Activated CD8-positive, alpha-beta T cell treated with anti-CD3 and anti-CD28 coated beads for 36 hours (primary cell): ENCODE results near the gene SOX13. TPM values are rescaled to one million over a fixed set of nuclear protein-coding genes. Genes with fewer than 3 reads are reported as not detected.

Experiments used
- ATAC-seq: fragments of 200-7000 bp; cut with Tn5 transposase; one replicate; pipeline ENCODE4 v1.10.0; 2021; ENCODE audit warnings: mild to moderate bottlenecking, moderate library complexity
- CTCF ChIA-PET: fragments of 350-600 bp; sonication (Branson Sonifier 250); formaldehyde crosslinking; loops from one replicate; lab custom pipeline; 2021; ENCODE audit warnings: antibody characterized with exemption; lab: Charles Lee
- POLR2A ChIA-PET: fragments of 350-600 bp; sonication (Branson Sonifier 250); formaldehyde crosslinking; loops from one replicate; lab custom pipeline; 2021; ENCODE audit warnings: antibody characterized with exemption; lab: Charles Lee
- DNase-seq: peaks from one replicate; pipeline ENCODE4 v3.0.0-alpha.2; 2020
- H3K27ac Mint-ChIP-seq: one replicate; pipeline ENCODE4 v1.8.0; 2021; ENCODE audit warnings: mild to moderate bottlenecking, mixed read lengths
- H3K27me3 Mint-ChIP-seq: one replicate; pipeline ENCODE4 v1.8.0; 2021; ENCODE audit warnings: mixed read lengths
- H3K36me3 Mint-ChIP-seq: one replicate; pipeline ENCODE4 v1.8.0; 2021; ENCODE audit warnings: low read depth, mixed read lengths
- H3K4me1 Mint-ChIP-seq: one replicate; pipeline ENCODE4 v1.8.0; 2021; ENCODE audit warnings: low read depth, mixed read lengths
- H3K4me3 Mint-ChIP-seq: one replicate; pipeline ENCODE4 v1.8.0; 2021; ENCODE audit warnings: mild to moderate bottlenecking, moderate library complexity, mixed read lengths
- H3K9me3 Mint-ChIP-seq: one replicate; pipeline ENCODE4 v1.8.0; 2021; ENCODE audit warnings: mixed read lengths
- intact Hi-C: fragments of 100-400 bp; cut with micrococcal nuclease; formaldehyde crosslinking; loops from one replicate; pipeline ENCODE4 v1.10.0; 2022
- total RNA-seq, 2 experiments: library from RNA; stranded (reverse); gene quantifications; one replicate each; pipeline ENCODE4 v1.2.3, GENCODE V29; 2021
- TF ChIP-seq, protein P1 (sequence below): fragments of 200-600 bp; IDR thresholded peaks from one replicate; pipeline ENCODE4 v1.8.0; 2022; ENCODE audit warnings: antibody characterized with exemption, mild to moderate bottlenecking

The SOX13 gene
- total RNA-seq, 2 experiments from 2014 or later = 1.6 to 1.7 TPM

DNA sequence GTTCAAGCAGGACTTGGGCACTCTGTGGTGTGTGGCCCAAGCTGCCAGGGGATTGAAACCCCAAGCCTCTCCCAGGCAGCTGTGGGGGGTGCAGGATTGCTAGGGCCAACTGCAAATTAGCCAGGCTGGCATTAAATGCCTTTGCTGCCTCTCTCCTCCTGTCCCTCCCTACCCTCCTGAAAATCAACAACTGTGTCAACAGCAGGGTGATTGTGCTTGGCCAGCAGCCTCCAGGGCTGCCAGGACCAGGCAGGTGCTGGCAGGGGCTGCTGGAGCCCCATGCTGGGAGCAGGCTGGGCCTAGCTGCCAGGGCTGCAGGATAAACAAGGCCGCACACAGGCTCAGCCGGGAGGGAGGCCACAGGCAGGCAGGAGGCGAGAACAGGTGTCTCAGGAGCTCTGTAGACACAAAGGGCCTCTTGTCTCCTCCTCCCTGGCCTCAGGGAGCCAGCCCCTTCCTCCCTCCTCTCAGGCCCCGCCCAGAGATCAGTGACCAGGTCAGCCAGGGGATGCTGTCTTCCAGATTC, 11.4 kb downstream of the SOX13 start:
- POLR2A ChIA-PET = no interaction called here
- ATAC-seq = no peak
- Mint-ChIP-seq H3K4me3 (no peak overlapping the region), H3K9me3 (no peaks in the 10 kb centered on the region), H3K36me3 (no peaks in the 10 kb centered on the region), H3K4me1 (no peaks in the 10 kb centered on the region), H3K27ac (no peak overlapping the region), H3K27me3 (peaks cover 2% of the 10 kb centered on the region)
- intact Hi-C loops = no loop called here
- CTCF ChIA-PET = no interaction called here
- TF ChIP-seq, protein P1, sequence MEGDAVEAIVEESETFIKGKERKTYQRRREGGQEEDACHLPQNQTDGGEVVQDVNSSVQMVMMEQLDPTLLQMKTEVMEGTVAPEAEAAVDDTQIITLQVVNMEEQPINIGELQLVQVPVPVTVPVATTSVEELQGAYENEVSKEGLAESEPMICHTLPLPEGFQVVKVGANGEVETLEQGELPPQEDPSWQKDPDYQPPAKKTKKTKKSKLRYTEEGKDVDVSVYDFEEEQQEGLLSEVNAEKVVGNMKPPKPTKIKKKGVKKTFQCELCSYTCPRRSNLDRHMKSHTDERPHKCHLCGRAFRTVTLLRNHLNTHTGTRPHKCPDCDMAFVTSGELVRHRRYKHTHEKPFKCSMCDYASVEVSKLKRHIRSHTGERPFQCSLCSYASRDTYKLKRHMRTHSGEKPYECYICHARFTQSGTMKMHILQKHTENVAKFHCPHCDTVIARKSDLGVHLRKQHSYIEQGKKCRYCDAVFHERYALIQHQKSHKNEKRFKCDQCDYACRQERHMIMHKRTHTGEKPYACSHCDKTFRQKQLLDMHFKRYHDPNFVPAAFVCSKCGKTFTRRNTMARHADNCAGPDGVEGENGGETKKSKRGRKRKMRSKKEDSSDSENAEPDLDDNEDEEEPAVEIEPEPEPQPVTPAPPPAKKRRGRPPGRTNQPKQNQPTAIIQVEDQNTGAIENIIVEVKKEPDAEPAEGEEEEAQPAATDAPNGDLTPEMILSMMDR = no peak
- DNase-seq = no peak

DNA sequence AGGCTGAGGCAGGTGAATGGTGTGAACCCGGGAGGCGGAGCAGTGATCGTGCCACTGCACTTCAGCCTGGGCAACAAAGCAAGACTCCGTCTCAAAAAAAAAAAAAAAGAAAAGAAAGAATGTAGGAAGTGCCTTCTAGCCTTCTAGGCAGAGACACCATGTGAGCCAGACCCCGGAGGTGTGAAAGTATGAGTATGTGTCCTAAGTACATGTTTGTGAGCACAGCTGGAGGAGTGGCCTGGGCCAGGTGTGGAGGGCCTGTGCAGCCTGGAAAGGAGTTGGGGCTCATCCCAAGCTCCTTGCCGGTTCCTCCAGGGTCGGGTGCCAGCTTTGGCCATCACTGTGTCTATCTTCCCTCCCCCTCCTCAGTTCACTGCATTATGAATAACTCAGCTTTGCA, 13.0 kb downstream of the SOX13 start:
- no peaks in the 10 kb centered on the region for H3K9me3 Mint-ChIP-seq
- no peak overlapping the region for H3K4me3 Mint-ChIP-seq
- TF ChIP-seq, protein P1 = no peak
- H3K4me1 Mint-ChIP-seq = no peaks in the 10 kb centered on the region
- H3K27me3 Mint-ChIP-seq = no peaks in the 10 kb centered on the region
- POLR2A ChIA-PET = no interaction called here
- H3K27ac Mint-ChIP-seq = no peak overlapping the region
- no peaks in the 10 kb centered on the region for H3K36me3 Mint-ChIP-seq
- intact Hi-C loops = no loop called here
- ATAC-seq (no peak), DNase-seq (no peak)
- CTCF ChIA-PET = interaction anchor here (1.2 kb wide), 1 partner anchor 42 kb away, joined by 3 read pairs; no protein-coding TSS in a partner anchor

DNA sequence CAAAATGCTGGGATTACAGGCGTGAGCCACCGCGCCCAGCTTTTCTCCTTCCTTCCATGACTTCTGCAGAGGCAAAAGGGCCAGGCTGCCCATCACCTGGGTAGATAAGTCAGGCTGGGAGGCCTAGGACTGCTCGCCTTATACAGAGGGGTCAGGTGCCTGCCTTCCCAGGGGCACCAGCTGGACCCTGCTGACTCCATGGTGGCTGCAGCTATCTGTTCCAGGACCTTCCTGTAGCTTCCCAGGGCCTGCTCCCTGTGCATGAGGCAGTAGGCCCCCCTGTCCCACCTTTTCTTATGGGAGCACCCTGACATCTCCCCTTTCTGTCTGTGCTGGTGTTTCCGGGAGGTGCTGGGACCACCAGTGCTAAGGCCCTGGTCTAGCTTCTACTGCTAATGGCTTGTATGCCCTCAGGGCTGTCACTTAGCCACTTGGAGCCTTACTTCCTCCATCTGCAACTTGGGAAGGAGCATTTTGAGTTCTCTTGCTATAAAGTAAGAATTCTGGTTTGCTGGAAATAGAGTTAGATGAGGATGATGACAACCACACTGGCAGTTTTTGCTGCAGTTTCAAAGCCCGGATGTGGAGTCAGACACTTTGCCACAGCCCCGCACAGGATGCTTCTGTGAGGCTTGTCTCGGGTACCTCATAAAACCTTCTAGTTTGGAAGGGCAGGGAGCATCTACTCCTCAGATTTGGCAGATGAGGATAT, 14.4 kb downstream of the SOX13 start:
- no peak for ATAC-seq
- no peak overlapping the region for H3K4me3 Mint-ChIP-seq
- POLR2A ChIA-PET = no interaction called here
- H3K9me3 Mint-ChIP-seq = no peaks in the 10 kb centered on the region
- DNase-seq = no peak
- H3K27me3 Mint-ChIP-seq = no peaks in the 10 kb centered on the region
- CTCF ChIA-PET = no interaction called here
- H3K27ac Mint-ChIP-seq = no peak overlapping the region
- H3K36me3 Mint-ChIP-seq = no peaks in the 10 kb centered on the region
- intact Hi-C loops = no loop called here
- no peaks in the 10 kb centered on the region for H3K4me1 Mint-ChIP-seq
- TF ChIP-seq, protein P1 = no peak

DNA sequence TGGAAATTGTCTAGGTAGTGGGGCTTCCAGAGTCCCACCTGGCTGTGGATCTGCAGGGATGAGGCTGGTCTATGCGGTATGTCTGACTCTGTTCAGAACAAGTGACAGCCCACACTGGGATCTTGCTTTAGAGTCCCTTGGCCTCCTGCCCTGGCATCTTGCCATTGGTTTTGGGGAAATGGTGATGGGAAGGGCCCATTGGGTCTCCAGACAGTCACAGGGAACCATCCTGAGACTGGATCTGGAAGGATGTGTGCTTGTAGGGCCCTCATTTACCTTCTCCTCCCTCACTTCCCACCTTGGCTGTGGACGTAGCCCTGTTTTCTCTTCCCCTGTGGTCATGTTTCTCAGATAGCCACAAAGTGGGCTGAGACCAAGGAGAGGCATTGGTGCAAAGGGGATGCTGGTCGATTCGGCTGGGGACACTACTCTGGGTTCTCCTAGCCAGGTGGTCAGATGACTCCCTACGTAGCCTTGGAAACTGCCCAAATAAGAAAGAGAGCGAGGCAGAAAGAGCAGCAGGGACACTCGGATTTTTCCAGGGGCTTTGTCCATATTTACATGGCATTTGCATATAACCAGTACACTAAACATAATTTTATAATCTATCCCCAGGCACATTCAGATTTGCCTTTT, 15.1 kb downstream of the SOX13 start:
- ATAC-seq (no peak), DNase-seq (no peak)
- Mint-ChIP-seq H3K27me3 (no peaks in the 10 kb centered on the region), H3K4me1 (no peaks in the 10 kb centered on the region), H3K27ac (no peak overlapping the region), H3K36me3 (no peaks in the 10 kb centered on the region), H3K4me3 (no peak overlapping the region), H3K9me3 (no peaks in the 10 kb centered on the region)
- intact Hi-C loops = no loop called here
- TF ChIP-seq, protein P1 = no peak
- ChIA-PET CTCF (no interaction called here), POLR2A (no interaction called here)

DNA sequence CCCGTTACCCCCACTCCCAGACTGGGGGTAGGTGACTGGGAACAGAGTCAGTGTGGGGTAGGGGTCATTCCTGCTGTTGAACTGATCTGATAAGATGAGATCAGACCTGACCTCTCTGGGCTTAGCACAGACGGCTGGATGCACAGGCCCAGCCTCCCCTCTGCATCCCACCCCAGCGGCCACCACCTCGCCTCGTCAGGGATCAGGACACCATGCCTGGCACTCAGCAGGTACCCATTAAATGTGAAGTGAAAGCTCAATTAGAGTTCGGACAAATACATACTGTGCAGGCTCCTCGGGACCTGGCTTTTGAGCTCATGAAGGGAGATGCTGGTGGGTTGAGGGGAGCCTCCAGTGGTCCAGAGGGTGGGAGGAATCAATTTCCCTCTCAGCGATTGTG, 15.7 kb downstream of the SOX13 start:
- CTCF ChIA-PET = no interaction called here
- TF ChIP-seq, protein P1 = no peak
- no peaks in the 10 kb centered on the region for H3K27me3 Mint-ChIP-seq

More for the DNA sequence above, 15.7 kb downstream of the SOX13 start:
- no peaks in the 10 kb centered on the region for H3K9me3 Mint-ChIP-seq
- DNase-seq (no peak), ATAC-seq (no peak)
- POLR2A ChIA-PET = interaction anchor here (0.7 to 1.2 kb wide), 2 partner anchors 40 to 282 kb away, joined by 3 to 4 read pairs; no protein-coding TSS in a partner anchor
- H3K4me1 Mint-ChIP-seq = no peaks in the 10 kb centered on the region
- H3K4me3 Mint-ChIP-seq = no peak overlapping the region
- intact Hi-C loops = no loop called here
- H3K36me3 Mint-ChIP-seq = no peaks in the 10 kb centered on the region
- H3K27ac Mint-ChIP-seq = no peak overlapping the region
